ENCODE measurements around the gene MYO7B.

MYO7B gene

DNA sequence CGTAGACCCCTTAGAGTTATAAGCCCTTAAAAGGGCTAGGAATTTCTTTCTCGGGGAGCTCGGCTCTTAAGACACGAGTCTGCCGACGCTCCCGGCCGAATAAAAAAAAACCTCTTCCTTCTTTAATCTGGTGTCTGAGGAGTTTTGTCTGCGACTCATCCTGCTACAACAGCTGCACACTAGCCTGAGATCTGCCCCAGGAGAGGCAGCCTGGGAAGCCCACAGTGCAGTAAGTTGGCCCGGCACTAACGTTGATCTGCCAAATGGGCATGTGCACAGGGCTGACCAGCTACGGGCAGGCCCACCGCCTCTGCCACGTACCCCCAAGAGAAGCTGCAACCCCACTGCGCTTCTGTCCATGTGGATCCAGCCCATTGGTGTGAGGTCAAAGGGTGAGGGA is 148.3 kb downstream of the MYO7B start:
- no peak for DNase-seq

- DNase-seq = no peak
Measured at GRCh38 chr2:127685410-127686080, 150.1 kb downstream of the MYO7B start.

All from NCI-H2227 treated with DMSO at 0.1 percent for 48 hours (cell line).